Endothelial cell of umbilical vein (primary cell): Measurements from ENCODE around the gene DCAF5. TPM values are rescaled to one million over a fixed set of nuclear protein-coding genes. Genes with fewer than 3 reads are reported as not detected.

Source experiments
- BruUV-seq: library from RNA; stranded (reverse); fragments of 400-500 nt; replicated peaks from 2 replicates; lab custom pipeline; 2021; lab: Mats Ljungman, UMichigan
- CTCF ChIA-PET: fragments of 300-600, 350-600 bp; sonication (Branson Sonifier 250); formaldehyde crosslinking; loops from one replicate; lab custom pipeline; 2021; ENCODE audit warnings: antibody characterized with exemption, inconsistent platforms; lab: Charles Lee
- POLR2A ChIA-PET: fragments of 300-600, 350-600 bp; sonication (Branson Sonifier 250); formaldehyde crosslinking; loops from one replicate; lab custom pipeline; 2021; ENCODE audit warnings: antibody characterized with exemption, inconsistent platforms; lab: Charles Lee
- DNase-seq: peaks from one replicate; pipeline ENCODE4 v3.0.0-alpha.2; 2011; ENCODE audit warnings: low read depth, low spot score
- FAIRE-seq: peaks from 2 replicates; lab custom pipeline; 2011; peaks lifted over from hg19 to GRCh38; lab: Jason Lieb, UNC
- H2AFZ ChIP-seq: 2 replicates; pipeline ENCODE4 v1.6.0; 2012; ENCODE audit warnings: low read depth, low read length, control low read depth, inconsistent platforms
- H3K27ac ChIP-seq: 2 replicates; pipeline ENCODE4 v1.5.1; 2011; ENCODE audit warnings: low read depth, mild to moderate bottlenecking, control low read depth, low read length, moderate library complexity; ENCODE audit not compliant: insufficient read depth
- H3K27me3 ChIP-seq, 2 experiments: 2 replicates each; pipeline versions ENCODE4 v1.6.0 to v1.6.1; 2011; ENCODE audit warnings: low read length in 2 of 2, mixed read lengths in 1 of 2; ENCODE audit not compliant: control insufficient read depth in 2 of 2, insufficient read depth in 2 of 2
- H3K36me3 ChIP-seq, 2 experiments: 2 replicates in 1 of 2; 3 replicates in 1 of 2; pipeline ENCODE4 v1.5.1; 2011; ENCODE audit warnings: low read length in 2 of 2, mild to moderate bottlenecking in 1 of 2, moderate library complexity in 1 of 2; ENCODE audit not compliant: control insufficient read depth in 2 of 2, insufficient read depth in 2 of 2; ENCODE audit errors: extremely low read depth in 1 of 2
- H3K4me1 ChIP-seq: 3 replicates; pipeline ENCODE4 v1.5.1; 2011; ENCODE audit warnings: mild to moderate bottlenecking, low read length; ENCODE audit not compliant: control insufficient read depth, insufficient read depth; ENCODE audit errors: extremely low read depth
- H3K4me2 ChIP-seq: 2 replicates; pipeline ENCODE4 v1.6.1; 2011; ENCODE audit warnings: low read length, control low read depth, mixed read lengths; ENCODE audit not compliant: insufficient read depth
- H3K4me3 ChIP-seq, 3 experiments: fragments of 200-600 bp in 1 of 3; sonication (generic), shearing (Covaris generic) in 1 of 3; replicated peaks in 1 of 3; 2 replicates each; pipeline ENCODE4 v1.5.1; 2011 to 2016; ENCODE audit warnings: control low read depth in 3 of 3, low read length in 3 of 3, mild to moderate bottlenecking in 2 of 3, inconsistent platforms in 1 of 3, low read depth in 1 of 3, moderate library complexity in 1 of 3; ENCODE audit not compliant: insufficient read depth in 1 of 3
- H3K79me2 ChIP-seq: 2 replicates; pipeline ENCODE4 v1.6.0; 2012; ENCODE audit warnings: low read length, inconsistent platforms; ENCODE audit not compliant: control insufficient read depth, insufficient read depth
- H3K9ac ChIP-seq: replicated peaks from 2 replicates; pipeline ENCODE3; 2011; ENCODE audit warnings: low read length, control low read depth; ENCODE audit not compliant: insufficient read depth; ENCODE audit errors: extremely low read depth
- H3K9me1 ChIP-seq: replicated peaks from 3 replicates; pipeline ENCODE4 v1.6.0; 2011; ENCODE audit warnings: mild to moderate bottlenecking, low read length; ENCODE audit not compliant: control insufficient read depth, insufficient read depth; ENCODE audit errors: extremely low read depth
- H3K9me3 ChIP-seq: replicated peaks from 2 replicates; pipeline ENCODE4 v1.5.1; 2012; ENCODE audit warnings: low read length, inconsistent platforms; ENCODE audit not compliant: control insufficient read depth, insufficient read depth
- H4K20me1 ChIP-seq: replicated peaks from 2 replicates; pipeline ENCODE3; 2011; ENCODE audit warnings: mild to moderate bottlenecking, low read length; ENCODE audit not compliant: control insufficient read depth, insufficient read depth; ENCODE audit errors: extremely low read depth
- CTCF ChIP-seq, 2 donors: IDR thresholded peaks; 1 replicate in 1 of 2; 2 replicates in 1 of 2; pipeline ENCODE4 v1.5.1; 2011; ENCODE audit warnings: low read length in 2 of 2, mild to moderate bottlenecking in 2 of 2, moderate library complexity in 2 of 2, control low read depth in 1 of 2, inconsistent platforms in 1 of 2, low read depth in 1 of 2; ENCODE audit not compliant: insufficient read depth in 1 of 2; ENCODE audit errors: extremely low read depth in 1 of 2
- EZH2 ChIP-seq: IDR thresholded peaks from 2 replicates; pipeline ENCODE4 v1.6.1; 2012; ENCODE audit warnings: borderline replicate concordance, low read depth, mild to moderate bottlenecking, moderate library complexity, low read length, inconsistent platforms; ENCODE audit not compliant: severe bottlenecking
- FOS ChIP-seq: IDR thresholded peaks from 2 replicates; pipeline ENCODE4 v1.6.1; 2011; ENCODE audit warnings: mild to moderate bottlenecking, low read length, moderate library complexity, borderline replicate concordance; ENCODE audit not compliant: insufficient read depth
- GATA2 ChIP-seq: IDR thresholded peaks from 2 replicates; pipeline ENCODE4 v1.7.0; 2011; ENCODE audit warnings: low read depth, mild to moderate bottlenecking, moderate library complexity, mixed read lengths, low read length; ENCODE audit not compliant: insufficient read length, insufficient read depth
- JUN ChIP-seq: IDR thresholded peaks from 2 replicates; pipeline ENCODE4 v1.6.1; 2011; ENCODE audit warnings: borderline replicate concordance, low read depth; ENCODE audit not compliant: insufficient read length, insufficient read depth
- MAX ChIP-seq: IDR thresholded peaks from 2 replicates; pipeline ENCODE4 v1.6.1; 2011; ENCODE audit not compliant: insufficient read depth, insufficient read length
- MYC ChIP-seq: IDR thresholded peaks from one replicate; pipeline ENCODE4 v1.6.1; 2011; ENCODE audit warnings: mild to moderate bottlenecking, low read depth, low read length
- POLR2A ChIP-seq: IDR thresholded peaks from 2 replicates; pipeline ENCODE4 v1.6.1; 2012; ENCODE audit warnings: low read depth, mild to moderate bottlenecking, control low read depth, low read length
- POLR2AphosphoS5 ChIP-seq: IDR thresholded peaks from 2 replicates; pipeline ENCODE4 v1.6.1; 2012; ENCODE audit warnings: low read depth, mild to moderate bottlenecking, control low read depth, low read length, moderate library complexity; ENCODE audit not compliant: insufficient read depth
- dilution Hi-C: fragments of 300-500 bp; cut with MboI; formaldehyde crosslinking; loops from one replicate; pipeline ENCODE4 v1.15.0; 2019; ENCODE audit warnings: low sequenced_read_pairs; ENCODE audit not compliant: extremely low pct_ligation_motif_present
- intact Hi-C: fragments of 100-400 bp; cut with micrococcal nuclease; formaldehyde crosslinking; loops from one replicate; pipeline ENCODE4 v1.10.0; 2022
- polyA plus RNA-seq, 4 experiments: library from polyadenylated mRNA; depleted of rRNA in 3 of 4; stranded (reverse) in 3 of 4; unstranded in 1 of 4; fragments of >200 nt; gene quantifications; 2 replicates each; pipeline versions ENCODE4 v1.2.1 to v1.2.3, GENCODE V29; 2011 to 2012; ENCODE audit warnings: missing spikeins in 1 of 4
- total RNA-seq: library from RNA; stranded (reverse); gene quantifications from 2 replicates; pipeline ENCODE4 v1.2.3, GENCODE V29; 2021

Gene DCAF5
- total and polyA plus RNA-seq, 2 donors (not counting 3 experiments of a cell fraction or from before 2014, with no cell fraction given): 37.9 to 52.5 TPM

- no peaks in the 10 kb centered on the region for H3K27me3 ChIP-seq
- DNase-seq: no peak
- H3K27ac ChIP-seq: no peak overlapping the region
- intact Hi-C loops: no loop called here
- no peaks in the 10 kb centered on the region for H3K79me2 ChIP-seq
- H3K4me1 ChIP-seq: no peaks in the 10 kb centered on the region
- dilution Hi-C loops: no loop called here
- POLR2A ChIA-PET: no interaction called here
- TF ChIP-seq MYC: no peak
- TF ChIP-seq POLR2AphosphoS5: no peak
- TF ChIP-seq JUN: no peak
- no peak for TF ChIP-seq POLR2A
- TF ChIP-seq GATA2: no peak
- TF ChIP-seq MAX: no peak
- no peak for TF ChIP-seq CTCF (IDR thresholded peaks at IDR 0.05; ENCODE audit: extremely low read depth in 1 of 2, insufficient read depth in 1 of 2, low read depth in 1 of 2, low read length in 2 of 2)
- TF ChIP-seq FOS: no peak
- TF ChIP-seq EZH2: no peak
- H4K20me1 ChIP-seq: no peaks in the 10 kb centered on the region
- no peak overlapping the region for H2AFZ ChIP-seq
- H3K4me3 ChIP-seq: no peak overlapping the region
- no peak for FAIRE-seq
- H3K36me3 ChIP-seq: no peaks in the 10 kb centered on the region
- H3K9me3 ChIP-seq: no peaks in the 10 kb centered on the region
- no peak overlapping the region for H3K4me2 ChIP-seq
- BruUV-seq: no TSS peak
- no peaks in the 10 kb centered on the region for H3K9me1 ChIP-seq
- no peak overlapping the region for H3K9ac ChIP-seq
- CTCF ChIA-PET: interaction anchor here (0.7 to 1.5 kb wide), 8 partner anchors 10 to 74 kb away, joined by 3 to 7 read pairs (median 4); no protein-coding TSS in a partner anchor
Observed at GRCh38 chr14:69027242-69027913, 125.5 kb downstream of the DCAF5 start.
